H1 (cell line): Measurements from ENCODE around the gene DDX5. TPM values are rescaled to one million over a fixed set of nuclear protein-coding genes. Genes with fewer than 3 reads are reported as not detected.

Source experiments
- TBP ChIP-seq: IDR thresholded peaks from 2 replicates; pipeline ENCODE4 v1.6.1; 2011; ENCODE audit warnings: low read depth, low read length, improper control_type of control experiment
- polyA plus RNA-seq, 7 experiments: library from polyadenylated mRNA; depleted of rRNA in 3 of 7; stranded (reverse) in 5 of 7; unstranded in 2 of 7; fragments of >200 nt in 5 of 7; fragments of 200-250 nt in 2 of 7; gene quantifications; 1 replicate in 5 of 7; 2 replicates in 1 of 7; 4 replicates in 1 of 7; pipeline versions ENCODE4 v1.2.1 to v1.2.3, GENCODE V29; 2011 to 2013; ENCODE audit warnings: missing spikeins in 2 of 7, mixed read lengths in 2 of 7
- total RNA-seq: library from RNA; stranded (reverse); fragmentation: NEBNext Ultra II Directional; extraction: Animal tissue kit (Norgen Biotek cat#: 25700); gene quantifications from 2 replicates; pipeline ENCODE4 v1.2.1, GENCODE V29; 2021

The DDX5 gene
- total and polyA plus RNA-seq, 2 of the 8 experiments (the other 6 are each of a cell fraction or from before 2014, with no cell fraction given): 572 to 591 TPM

GRCh38 chr17:64509179-64509578 is 3.1 kb upstream of the DDX5 start (continued):
- TF ChIP-seq TBP: no peak
- TF ChIP-seq, all 59 proteins: peak for 0
